HUES6 (cell line): ENCODE data around the gene SFMBT1.

Experiments
- H3K27ac ChIP-seq: 2 replicates; pipeline ENCODE4 v1.7.0; 2013; ENCODE audit warnings: low read depth, mild to moderate bottlenecking, low read length, inconsistent platforms
- H3K27me3 ChIP-seq: 2 replicates; pipeline ENCODE4 v1.6.1; 2013; ENCODE audit warnings: low read length; ENCODE audit not compliant: control insufficient read depth, insufficient read depth
- H3K36me3 ChIP-seq: 2 replicates; pipeline ENCODE4 v1.6.1; 2013; ENCODE audit warnings: low read length; ENCODE audit not compliant: control insufficient read depth, insufficient read depth
- H3K4me1 ChIP-seq: 2 replicates; pipeline ENCODE4 v1.6.1; 2013; ENCODE audit warnings: low read length; ENCODE audit not compliant: control insufficient read depth, insufficient read depth
- H3K4me3 ChIP-seq: 2 replicates; pipeline ENCODE4 v1.5.1; 2013; ENCODE audit warnings: low read depth, low read length
- H3K9ac ChIP-seq: one replicate; pipeline ENCODE4 v1.6.1; 2013; ENCODE audit warnings: mild to moderate bottlenecking, low read length
- H3K9me3 ChIP-seq: 2 replicates; pipeline ENCODE4 v1.6.1; 2013; ENCODE audit warnings: low read depth, low read length; ENCODE audit not compliant: control insufficient read depth, insufficient read depth

The SFMBT1 gene

DNA sequence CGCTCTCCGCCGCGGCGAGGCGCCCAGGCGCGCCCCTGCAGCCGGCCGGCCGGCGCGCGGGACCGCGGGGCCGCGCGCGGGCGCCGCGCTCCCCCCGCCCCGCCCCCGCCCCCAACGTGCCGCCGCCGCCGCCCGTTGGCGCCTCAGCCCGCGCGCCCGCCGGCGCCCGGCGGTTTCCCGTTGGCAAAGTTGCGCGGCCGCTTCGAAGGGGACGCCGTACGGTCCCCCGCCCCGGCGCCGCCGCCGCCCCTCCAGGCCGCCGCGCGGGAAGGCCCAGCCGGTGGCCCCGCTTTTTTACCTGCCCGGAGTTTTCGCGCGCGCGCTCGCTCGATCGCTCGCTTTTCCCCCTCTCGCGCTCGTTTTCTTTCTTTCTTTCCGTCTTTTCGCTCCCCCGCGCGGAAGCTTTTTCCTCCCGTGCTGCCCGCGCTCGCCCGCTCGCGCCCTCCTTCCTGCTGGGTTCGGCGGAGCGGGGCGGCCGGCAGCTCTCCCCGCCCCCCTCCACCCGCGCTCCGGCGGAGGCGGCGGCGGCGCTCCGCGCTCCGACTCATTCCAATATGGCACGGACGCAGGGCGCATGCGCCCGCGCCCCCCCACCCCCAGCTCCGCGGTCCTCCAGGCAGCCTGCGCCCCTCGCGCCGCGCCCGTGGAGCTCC, at the start of gene SFMBT1:
SFMBT1 (minus strand) TSS at position 556 of the 653 bp plus-strand sequence. CDS start 76,945 bp downstream, outside the sequence.
- Histone ChIP-seq H3K27me3 (peaks cover 44% of the 10 kb centered on the region), H3K4me3 (peak within 1 kb of the TSS; percentile 79), H3K27ac (peak within 1 kb of the TSS; percentile 75; the same call in 1 of the 2 replicates)

GRCh38 chr3:53092942-53093341, 47.1 kb upstream of the SFMBT1 start:
- Histone ChIP-seq H3K9ac (no peak overlapping the region), H3K27me3 (no peaks in the 10 kb centered on the region), H3K4me1 (peaks cover 4% of the 10 kb centered on the region; the same call in 1 of the 2 replicates), H3K36me3 (peaks cover 52% of the 10 kb centered on the region), H3K4me3 (no peak overlapping the region), H3K9me3 (no peaks in the 10 kb centered on the region), H3K27ac (no peak overlapping the region)

More for the DNA sequence above, at the start of gene SFMBT1:
- Histone ChIP-seq H3K9me3 (no peaks in the 10 kb centered on the region), H3K9ac (peak within 1 kb of the TSS; percentile 68), H3K36me3 (no peaks in the 10 kb centered on the region), H3K4me1 (peaks cover 6% of the 10 kb centered on the region; the same call in 1 of the 2 replicates)

DNA sequence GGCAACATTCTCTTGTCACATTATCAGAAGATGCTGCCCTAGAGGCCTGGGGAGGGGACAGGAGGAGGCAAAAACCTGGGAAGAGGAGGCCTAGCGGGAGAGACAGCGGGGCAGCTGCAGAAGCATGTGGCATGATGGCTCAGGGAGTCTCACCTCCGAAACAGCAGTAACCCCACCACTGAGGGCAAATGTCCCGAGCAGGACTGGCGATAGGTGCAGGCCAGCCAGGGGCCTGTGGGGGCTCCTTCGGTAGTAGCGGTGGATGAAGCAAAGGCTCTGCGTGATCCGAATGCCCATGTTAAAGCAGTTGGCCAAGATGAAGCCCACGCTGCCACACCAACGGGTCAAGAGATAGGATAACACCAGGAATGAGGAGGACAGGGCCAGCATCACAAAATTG, 46.3 kb upstream of the SFMBT1 start:
- Histone ChIP-seq H3K9me3 (no peaks in the 10 kb centered on the region), H3K9ac (no peak overlapping the region), H3K4me3 (no peak overlapping the region), H3K27me3 (no peaks in the 10 kb centered on the region), H3K4me1 (peaks cover 4% of the 10 kb centered on the region; the same call in 1 of the 2 replicates), H3K27ac (no peak overlapping the region), H3K36me3 (peaks cover 46% of the 10 kb centered on the region)

DNA sequence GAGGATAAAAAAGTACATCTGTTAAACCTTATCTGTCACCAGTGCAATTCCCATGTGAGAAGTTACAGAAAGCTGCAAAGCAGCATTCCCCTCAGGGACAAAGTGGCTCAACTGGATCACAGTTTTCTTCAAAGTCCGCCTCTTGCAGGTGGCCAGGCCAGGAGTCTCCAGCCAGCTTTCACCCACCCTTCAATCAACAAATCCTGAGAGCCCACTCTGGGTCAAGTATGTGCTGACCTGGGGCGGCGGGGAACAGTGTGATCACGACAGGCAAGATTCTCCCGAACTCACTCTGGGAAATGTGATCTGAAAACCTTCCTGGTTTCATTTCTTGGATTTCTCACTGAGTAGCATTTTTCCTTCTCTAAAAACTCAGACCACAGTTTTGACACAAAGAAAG, 45.1 kb upstream of the SFMBT1 start:
- Histone ChIP-seq H3K9me3 (no peaks in the 10 kb centered on the region), H3K4me3 (no peak overlapping the region), H3K36me3 (peaks cover 46% of the 10 kb centered on the region), H3K27me3 (no peaks in the 10 kb centered on the region), H3K4me1 (peaks cover 4% of the 10 kb centered on the region; the same call in 1 of the 2 replicates), H3K9ac (no peak overlapping the region), H3K27ac (no peak overlapping the region; the same call in 1 of the 2 replicates)

- H3K4me3 ChIP-seq: no peak overlapping the region
- peaks cover 46% of the 10 kb centered on the region for H3K36me3 ChIP-seq
- H3K9me3 ChIP-seq: no peaks in the 10 kb centered on the region
- H3K27ac ChIP-seq: no peak overlapping the region
- H3K27me3 ChIP-seq: no peaks in the 10 kb centered on the region
- no peak overlapping the region for H3K9ac ChIP-seq
- peaks cover 4% of the 10 kb centered on the region; the same call in 1 of the 2 replicates for H3K4me1 ChIP-seq
Observed at GRCh38 chr3:53089511-53089910, 43.6 kb upstream of the SFMBT1 start.

GRCh38 chr3:53085476-53085875, 39.6 kb upstream of the SFMBT1 start:
- no peak overlapping the region for H3K9ac ChIP-seq
- no peaks in the 10 kb centered on the region for H3K9me3 ChIP-seq
- peaks cover 4% of the 10 kb centered on the region; the same call in 1 of the 2 replicates for H3K4me1 ChIP-seq
- H3K4me3 ChIP-seq: no peak overlapping the region
- no peaks in the 10 kb centered on the region for H3K27me3 ChIP-seq
- no peak overlapping the region for H3K27ac ChIP-seq
- 0 out of 2 replicates have a peak, but pooled peaks cover 14% of the 10 kb centered on the region for H3K36me3 ChIP-seq

GRCh38 chr3:53084310-53085001, 38.6 kb upstream of the SFMBT1 start:
- no peak overlapping the region for H3K4me3 ChIP-seq
- H3K9ac ChIP-seq: no peak overlapping the region
- no peaks in the 10 kb centered on the region for H3K9me3 ChIP-seq
- H3K36me3 ChIP-seq: 0 out of 2 replicates have a peak, but pooled peaks cover 4% of the 10 kb centered on the region
- H3K27ac ChIP-seq: no peak overlapping the region
- peaks cover 4% of the 10 kb centered on the region; the same call in 1 of the 2 replicates for H3K4me1 ChIP-seq
- no peaks in the 10 kb centered on the region for H3K27me3 ChIP-seq

DNA sequence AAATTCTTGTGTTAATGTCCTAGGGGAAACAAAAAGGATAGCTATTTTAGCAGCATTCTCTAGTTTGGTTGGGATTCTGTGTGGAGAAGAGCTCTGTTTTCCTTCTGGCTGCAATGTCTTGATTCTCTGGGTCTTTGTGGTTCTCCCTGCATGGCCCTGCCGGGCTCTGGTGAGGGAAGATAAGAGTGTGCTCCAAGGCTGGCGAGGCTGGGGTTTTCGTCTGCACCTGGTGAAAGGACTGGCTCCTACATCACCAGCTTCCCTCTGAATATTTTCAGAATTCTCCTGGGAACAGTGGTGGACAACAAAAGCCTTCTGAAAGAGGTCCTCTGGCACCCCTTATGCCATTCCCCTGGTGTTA, 38.1 kb upstream of the SFMBT1 start:
- H3K9me3 ChIP-seq: no peaks in the 10 kb centered on the region
- no peak overlapping the region for H3K4me3 ChIP-seq
- peaks cover 4% of the 10 kb centered on the region; the same call in 1 of the 2 replicates for H3K4me1 ChIP-seq
- no peaks in the 10 kb centered on the region for H3K27me3 ChIP-seq
- H3K27ac ChIP-seq: no peak overlapping the region
- H3K36me3 ChIP-seq: no peaks in the 10 kb centered on the region
- no peak overlapping the region for H3K9ac ChIP-seq

DNA sequence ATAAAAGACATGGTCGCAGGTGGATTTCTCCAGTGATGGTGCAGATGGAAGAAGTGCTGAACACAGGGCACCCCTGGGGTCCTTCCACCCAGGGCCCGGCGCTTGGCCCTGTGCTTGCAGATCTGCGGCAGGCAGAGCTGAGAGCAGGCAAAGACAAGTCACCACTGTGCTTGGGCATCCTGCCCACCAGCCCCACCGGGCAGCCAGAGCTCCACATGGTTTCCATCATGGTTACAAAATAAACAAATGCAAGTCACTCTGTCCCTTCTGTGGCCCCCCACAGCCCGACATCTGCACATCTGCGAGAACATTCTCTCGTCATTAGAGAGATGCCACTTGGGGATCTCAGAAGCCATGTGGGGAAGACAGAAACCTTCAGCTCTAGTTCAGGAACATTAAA, 37.6 kb upstream of the SFMBT1 start:
- H3K4me3 ChIP-seq: no peak overlapping the region
- H3K4me1 ChIP-seq: peaks cover 4% of the 10 kb centered on the region; the same call in 1 of the 2 replicates
- no peaks in the 10 kb centered on the region for H3K27me3 ChIP-seq
- no peak overlapping the region for H3K9ac ChIP-seq
- H3K27ac ChIP-seq: no peak overlapping the region
- H3K36me3 ChIP-seq: no peaks in the 10 kb centered on the region
- no peaks in the 10 kb centered on the region for H3K9me3 ChIP-seq

DNA sequence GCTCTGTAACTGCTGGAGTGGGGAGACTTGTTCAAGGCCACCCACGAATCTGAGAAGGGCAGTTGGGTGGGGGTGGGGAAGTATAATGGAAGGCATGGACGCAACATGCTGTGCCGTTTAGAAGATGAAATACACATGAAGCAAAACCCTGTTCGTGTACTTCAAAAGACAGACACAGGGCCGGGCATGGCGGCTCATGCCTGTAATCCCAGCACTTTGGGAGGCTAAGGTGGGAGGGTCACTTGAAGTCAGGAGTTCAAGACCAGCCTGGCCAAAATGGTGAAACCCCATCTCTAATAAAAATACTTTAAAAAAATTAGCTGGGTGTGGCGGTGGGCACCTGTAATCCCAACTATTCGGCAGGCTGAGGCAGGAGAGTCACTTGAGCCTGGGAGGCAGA, 36.9 kb upstream of the SFMBT1 start:
- no peak overlapping the region for H3K4me3 ChIP-seq
- H3K36me3 ChIP-seq: no peaks in the 10 kb centered on the region
- no peak overlapping the region for H3K9ac ChIP-seq
- H3K9me3 ChIP-seq: no peaks in the 10 kb centered on the region
- H3K4me1 ChIP-seq: no peaks in the 10 kb centered on the region
- no peaks in the 10 kb centered on the region for H3K27me3 ChIP-seq
- no peak overlapping the region for H3K27ac ChIP-seq

- no peaks in the 10 kb centered on the region for H3K4me1 ChIP-seq
- no peaks in the 10 kb centered on the region for H3K36me3 ChIP-seq
- no peak overlapping the region for H3K9ac ChIP-seq
- H3K27me3 ChIP-seq: no peaks in the 10 kb centered on the region
- H3K9me3 ChIP-seq: no peaks in the 10 kb centered on the region
- H3K27ac ChIP-seq: no peak overlapping the region
- H3K4me3 ChIP-seq: no peak overlapping the region
Observed at GRCh38 chr3:53081318-53081717, 35.4 kb upstream of the SFMBT1 start.
